ENCODE measurements around the gene NUDT3. TPM values are rescaled to one million over a fixed set of nuclear protein-coding genes. Genes with fewer than 3 reads are reported as not detected.
"Not testable (repeated sequence)": the region's sequence is repeated elsewhere in the genome, so short reads cannot be mapped to it uniquely, and the experiment has no call there.

Gene NUDT3
- total RNA-seq, 4 donors from 2014 or later: 9.6 to 27.9 (median 16.9) TPM

GRCh38 chr6:34246249-34246562, 146.3 kb downstream of the NUDT3 start:
- in situ Hi-C loops (cut with MboI; ENCODE audit: low pct_ligation_motif_present in 1 of 4, low pct_unique_long_range_greater_than_20kb in 1 of 4, low sequenced_read_pairs in 3 of 4): loop anchor here in 1 of 4 donors (10.0 kb wide), 1 partner anchor 169 kb away; no protein-coding TSS in a partner anchor
- 77% methylated on average over 2 of the region's 2 CpGs; no CpG with 5 or more reads in 1 of the 2 donors for WGBS, 2 donors (ENCODE audit: low coverage in 1 of 2)
- no peaks in the 10 kb centered on the region for H3K36me3 ChIP-seq
- no peaks in the 10 kb centered on the region for H3K27me3 ChIP-seq
- no peaks in the 10 kb centered on the region for H3K9me3 ChIP-seq
- no peak overlapping the region for H3K27ac ChIP-seq
- intact Hi-C loops (cut with DNase I; ENCODE audit: low total_unique reads): loop anchor here (5.0 to 10.0 kb wide), 2 partner anchors 146 to 169 kb away; partner anchors contain the start of gene NUDT3
- H3K4me3 ChIP-seq: no peak overlapping the region
- TF ChIP-seq EP300 (IDR thresholded peaks at IDR 0.05; ENCODE audit: low read depth) (no peak), CTCF (IDR thresholded peaks at IDR 0.05) (no peak), POLR2A (IDR thresholded peaks at IDR 0.05) (no peak), POLR2AphosphoS5 (IDR thresholded peaks at IDR 0.05) (no peak)
- DNase-seq: no peak
- H3K4me1 ChIP-seq: peaks cover 10 to 31% (median 21%) of the 10 kb centered on the region in 4 donors

- DNase-seq, H3K27ac ChIP-seq, H3K9me3 ChIP-seq, H3K4me3 ChIP-seq, H3K36me3 ChIP-seq, H3K27me3 ChIP-seq: not testable (repeated sequence)
- intact Hi-C loops (cut with DNase I; ENCODE audit: low total_unique reads) (loop anchor here (5.0 to 10.0 kb wide), 2 partner anchors 147 to 169 kb away; partner anchors contain the start of gene NUDT3), in situ Hi-C loops (cut with MboI; ENCODE audit: low pct_ligation_motif_present in 1 of 4, low pct_unique_long_range_greater_than_20kb in 1 of 4, low sequenced_read_pairs in 3 of 4) (loop anchor here in 1 of 4 donors (10.0 kb wide), 1 partner anchor 169 kb away; no protein-coding TSS in a partner anchor)
- 76% methylated on average over 7 of the region's 7 CpGs; no CpG with 5 or more reads in 1 of the 2 donors for WGBS, 2 donors (ENCODE audit: low coverage in 1 of 2)
- H3K4me1 ChIP-seq: peaks cover 10 to 31% (median 21%) of the 10 kb centered on the region in 4 donors
These were observed 146.7 kb downstream of the NUDT3 start for GRCh38 chr6:34245761-34246140.

- in situ Hi-C loops (cut with MboI; ENCODE audit: low pct_ligation_motif_present in 1 of 4, low pct_unique_long_range_greater_than_20kb in 1 of 4, low sequenced_read_pairs in 3 of 4): loop anchor here in 1 of 4 donors (10.0 kb wide), 1 partner anchor 170 kb away; no protein-coding TSS in a partner anchor
- not testable (repeated sequence) for H3K27ac ChIP-seq, H3K36me3 ChIP-seq, H3K9me3 ChIP-seq, H3K4me3 ChIP-seq, H3K27me3 ChIP-seq, DNase-seq
- 53 to 79% methylated on average over 3 to 12 of the region's 13 CpGs for WGBS, 2 donors (ENCODE audit: low coverage in 1 of 2)
- intact Hi-C loops (cut with DNase I; ENCODE audit: low total_unique reads): loop anchor here (5.0 to 10.0 kb wide), 2 partner anchors 147 to 170 kb away; partner anchors contain the start of gene NUDT3
- H3K4me1 ChIP-seq: peaks cover 10 to 31% (median 21%) of the 10 kb centered on the region in 4 donors
These were observed 147.3 kb downstream of the NUDT3 start for GRCh38 chr6:34245032-34245760.

DNA sequence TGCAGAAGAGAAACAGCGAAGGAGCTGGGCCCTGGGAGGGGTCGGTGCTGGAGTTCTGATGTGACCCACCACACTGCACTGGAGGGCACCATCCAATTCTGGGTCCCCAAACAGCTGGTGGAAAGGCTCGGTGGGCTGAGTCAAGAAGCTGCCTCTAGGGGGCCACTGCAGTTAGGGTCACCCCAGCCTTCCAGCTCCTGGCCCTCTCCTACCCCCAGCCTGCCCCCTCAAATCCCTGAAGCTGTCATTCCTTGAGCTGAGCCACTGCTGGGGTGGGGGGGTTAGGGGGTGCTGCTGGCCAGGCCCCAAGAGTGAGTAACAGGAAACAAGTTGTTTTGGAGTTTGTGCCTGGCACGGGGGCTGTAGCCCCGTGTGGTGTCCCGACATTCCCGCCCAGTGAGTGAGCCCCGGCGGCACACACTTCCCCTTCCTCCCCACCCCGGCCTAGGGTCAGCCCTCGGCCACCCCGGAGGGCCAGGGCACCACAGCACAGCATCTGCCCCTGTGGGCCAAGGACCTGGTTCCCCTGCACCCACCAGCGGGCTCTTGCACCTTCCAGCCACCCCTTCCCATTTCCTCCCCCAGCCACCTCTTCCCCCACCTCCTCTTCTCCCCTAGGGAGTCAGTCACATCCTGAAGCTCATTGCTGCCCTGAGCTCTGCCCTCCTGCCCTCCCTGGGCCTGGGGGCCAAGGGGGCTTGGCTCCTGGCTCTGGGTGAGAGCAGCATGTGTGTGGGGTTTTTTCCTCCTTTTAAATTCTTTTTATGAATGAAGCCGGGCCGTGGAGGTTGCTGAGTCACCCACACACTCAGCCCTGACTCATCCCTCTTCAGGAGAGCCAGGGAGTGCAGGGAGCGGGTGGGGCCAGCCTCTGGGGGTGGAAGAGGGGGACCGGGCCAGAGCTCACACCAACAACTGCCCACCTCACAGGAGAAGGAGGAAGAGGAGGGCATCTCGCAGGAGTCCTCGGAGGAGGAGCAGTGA, 148.3 kb downstream of the NUDT3 start:
- TF ChIP-seq POLR2A (IDR thresholded peaks at IDR 0.05) (no peak), POLR2AphosphoS5 (IDR thresholded peaks at IDR 0.05) (peak in 1 of 3 donors; percentile 17), EP300 (IDR thresholded peaks at IDR 0.05; ENCODE audit: low read depth) (no peak), CTCF (IDR thresholded peaks at IDR 0.05) (peak in 2 of 5 experiments; percentile 3 to 8)
- H3K27me3 ChIP-seq: no peaks in the 10 kb centered on the region
- H3K27ac ChIP-seq: peak overlapping the region in 3 of 4 donors; percentile 43 to 67 (median 55)
- no peaks in the 10 kb centered on the region for H3K36me3 ChIP-seq
- no peaks in the 10 kb centered on the region for H3K9me3 ChIP-seq
- in situ Hi-C loops (cut with MboI; ENCODE audit: low pct_ligation_motif_present in 1 of 4, low pct_unique_long_range_greater_than_20kb in 1 of 4, low sequenced_read_pairs in 3 of 4) (loop anchor here in 1 of 4 donors (10.0 kb wide), 1 partner anchor 171 kb away; no protein-coding TSS in a partner anchor), intact Hi-C loops (cut with DNase I; ENCODE audit: low total_unique reads) (loop anchor here (10.0 kb wide), 1 partner anchor 171 kb away; no protein-coding TSS in a partner anchor)
- peak; percentile 57 for DNase-seq
- no peak overlapping the region for H3K4me3 ChIP-seq
- WGBS, 2 donors (ENCODE audit: low coverage in 1 of 2): 44% methylated on average over 17 of the region's 19 CpGs; no CpG with 5 or more reads in 1 of the 2 donors
- peaks cover 10 to 30% (median 21%) of the 10 kb centered on the region in 4 donors for H3K4me1 ChIP-seq

All from transverse colon (tissue), 4 donors.